Stomach (tissue), 9 donors: ENCODE results near the gene PRAMEF1. TPM values are rescaled to one million over a fixed set of nuclear protein-coding genes. Genes with fewer than 3 reads are reported as not detected.

Experiments
- DNase-seq, 2 donors: peaks; one replicate each; pipeline versions ENCODE4 v3.0.0 to v3.0.0-alpha.2; 2013 to 2019
- H3K27ac ChIP-seq, 5 donors: fragments of 200-600 bp in 4 of 5; sonication (generic) in 4 of 5; one replicate each; pipeline ENCODE4 v1.5.1; 2013 to 2019; ENCODE audit warnings: mild to moderate bottlenecking in 1 of 5, moderate library complexity in 1 of 5
- H3K27me3 ChIP-seq, 3 donors: fragments of 200-600 bp; sonication (generic); one replicate each; pipeline ENCODE4 v1.5.1; 2017 to 2019; ENCODE audit warnings: mixed run types in 1 of 3
- H3K36me3 ChIP-seq, 4 donors: fragments of 200-600 bp; sonication (generic); 1 replicate in 3 of 4; 2 replicates in 1 of 4; pipeline ENCODE4 v1.5.1; 2016 to 2019
- H3K4me1 ChIP-seq, 4 donors: fragments of 200-600 bp; sonication (generic); one replicate each; pipeline ENCODE4 v1.5.1; 2016 to 2019
- H3K4me3 ChIP-seq, 4 donors: fragments of 200-600 bp; sonication (generic) in 3 of 4; one replicate each; pipeline ENCODE4 v1.5.1; 2016 to 2019; ENCODE audit warnings: mild to moderate bottlenecking in 1 of 4
- H3K9me3 ChIP-seq, 4 donors: fragments of 200-600 bp; sonication (generic); one replicate each; pipeline ENCODE4 v1.5.1; 2016 to 2019
- EP300 ChIP-seq: sonication (generic); formaldehyde crosslinking; IDR thresholded peaks from one replicate; pipeline ENCODE4 v1.6.1; 2017; ENCODE audit warnings: antibody characterized with exemption
- POLR2A ChIP-seq, 4 donors: fragments of 450-650 bp; IDR thresholded peaks; one replicate each; pipeline ENCODE4 v1.6.1; 2016; ENCODE audit warnings: antibody characterized with exemption in 4 of 4, control low read depth in 2 of 4, mild to moderate bottlenecking in 1 of 4, moderate library complexity in 1 of 4
- POLR2AphosphoS5 ChIP-seq, 3 donors: sonication (generic); formaldehyde crosslinking; IDR thresholded peaks; one replicate each; pipeline ENCODE4 v1.6.1; 2016; ENCODE audit warnings: antibody characterized with exemption in 3 of 3
- WGBS, 5 donors: extraction: QIAGEN DNeasy Blood & Tissue Kit in 3 of 5; methylation state at CpG; one replicate each; pipeline versions ENCODE4 v1.1.5 to v1.1.7; 2013 to 2018; 5-methylcytosine and 5-hydroxymethylcytosine counted together
- intact Hi-C: fragments of 100-400 bp; cut with DNase I; formaldehyde crosslinking; loops from one replicate; pipeline ENCODE4 v1.15.1; 2023; ENCODE audit warnings: low total_unique reads
- polyA plus RNA-seq, 3 donors: library from polyadenylated mRNA; stranded (reverse); fragments of 200-250 nt; gene quantifications; one replicate each; pipeline ENCODE4 v1.2.3, GENCODE V29; 2013
- total RNA-seq, 5 donors: library from RNA; depleted of rRNA; stranded (reverse); fragments of >200 nt; gene quantifications; one replicate each; pipeline versions ENCODE4 v1.1.0 to v1.2.3, GENCODE V29; 2014 to 2016
- TF ChIP-seq, protein P1 (sequence below), 7 experiments: fragments of 450-650 bp in 4 of 7; fragments of 200-600 bp in 3 of 7; sonication (generic) in 3 of 7; IDR thresholded peaks; one replicate each; pipeline ENCODE4 v1.5.1; 2016 to 2019; ENCODE audit warnings: antibody characterized with exemption in 7 of 7, control low read depth in 2 of 7, mild to moderate bottlenecking in 1 of 7
- donor health status: healthy with polysubstance abuse.
- donor health status: Bipolar disorder and iron deficiency.
- donor health status: healthy.

Gene PRAMEF1
- total and polyA plus RNA-seq, 8 donors = not detected

DNA sequence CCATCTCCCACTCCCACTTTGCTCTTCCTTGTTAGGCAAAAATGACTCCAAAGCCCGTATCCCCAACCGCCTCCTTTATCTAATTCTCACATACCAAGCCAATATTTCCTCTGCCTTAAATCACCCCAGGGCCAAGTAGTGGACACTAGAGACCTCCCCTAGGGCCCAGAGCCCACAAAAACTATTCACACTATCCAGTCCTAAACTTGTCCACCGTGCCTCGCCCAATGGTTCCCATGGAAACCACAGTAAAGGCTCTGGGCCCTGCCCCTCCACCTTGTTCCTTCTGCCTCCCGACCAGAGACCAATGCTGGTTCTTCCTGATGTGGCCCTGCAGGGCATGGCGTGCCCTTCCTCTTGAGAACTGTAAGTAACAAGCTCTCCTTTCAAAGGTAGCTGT lies 33.4 kb upstream of the PRAMEF1 start:
- H3K27me3 ChIP-seq = peaks cover 0 to 32% (median 0%) of the 10 kb centered on the region in 3 donors
- DNase-seq = no peak
- H3K4me1 ChIP-seq = no peaks in the 10 kb centered on the region
- 57 to 77% (median 66%) methylated on average over 6 of the region's 6 CpGs for WGBS, 5 donors
- TF ChIP-seq EP300 (no peak), POLR2A (IDR thresholded peaks at IDR 0.05) (no peak), POLR2AphosphoS5 (IDR thresholded peaks at IDR 0.05) (no peak)
- TF ChIP-seq, protein P1, sequence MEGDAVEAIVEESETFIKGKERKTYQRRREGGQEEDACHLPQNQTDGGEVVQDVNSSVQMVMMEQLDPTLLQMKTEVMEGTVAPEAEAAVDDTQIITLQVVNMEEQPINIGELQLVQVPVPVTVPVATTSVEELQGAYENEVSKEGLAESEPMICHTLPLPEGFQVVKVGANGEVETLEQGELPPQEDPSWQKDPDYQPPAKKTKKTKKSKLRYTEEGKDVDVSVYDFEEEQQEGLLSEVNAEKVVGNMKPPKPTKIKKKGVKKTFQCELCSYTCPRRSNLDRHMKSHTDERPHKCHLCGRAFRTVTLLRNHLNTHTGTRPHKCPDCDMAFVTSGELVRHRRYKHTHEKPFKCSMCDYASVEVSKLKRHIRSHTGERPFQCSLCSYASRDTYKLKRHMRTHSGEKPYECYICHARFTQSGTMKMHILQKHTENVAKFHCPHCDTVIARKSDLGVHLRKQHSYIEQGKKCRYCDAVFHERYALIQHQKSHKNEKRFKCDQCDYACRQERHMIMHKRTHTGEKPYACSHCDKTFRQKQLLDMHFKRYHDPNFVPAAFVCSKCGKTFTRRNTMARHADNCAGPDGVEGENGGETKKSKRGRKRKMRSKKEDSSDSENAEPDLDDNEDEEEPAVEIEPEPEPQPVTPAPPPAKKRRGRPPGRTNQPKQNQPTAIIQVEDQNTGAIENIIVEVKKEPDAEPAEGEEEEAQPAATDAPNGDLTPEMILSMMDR (IDR thresholded peaks at IDR 0.05) = no peak
- H3K9me3 ChIP-seq = no peaks in the 10 kb centered on the region
- H3K27ac ChIP-seq = no peak overlapping the region
- intact Hi-C loops = no loop called here
- no peaks in the 10 kb centered on the region for H3K36me3 ChIP-seq
- H3K4me3 ChIP-seq = no peak overlapping the region

DNA sequence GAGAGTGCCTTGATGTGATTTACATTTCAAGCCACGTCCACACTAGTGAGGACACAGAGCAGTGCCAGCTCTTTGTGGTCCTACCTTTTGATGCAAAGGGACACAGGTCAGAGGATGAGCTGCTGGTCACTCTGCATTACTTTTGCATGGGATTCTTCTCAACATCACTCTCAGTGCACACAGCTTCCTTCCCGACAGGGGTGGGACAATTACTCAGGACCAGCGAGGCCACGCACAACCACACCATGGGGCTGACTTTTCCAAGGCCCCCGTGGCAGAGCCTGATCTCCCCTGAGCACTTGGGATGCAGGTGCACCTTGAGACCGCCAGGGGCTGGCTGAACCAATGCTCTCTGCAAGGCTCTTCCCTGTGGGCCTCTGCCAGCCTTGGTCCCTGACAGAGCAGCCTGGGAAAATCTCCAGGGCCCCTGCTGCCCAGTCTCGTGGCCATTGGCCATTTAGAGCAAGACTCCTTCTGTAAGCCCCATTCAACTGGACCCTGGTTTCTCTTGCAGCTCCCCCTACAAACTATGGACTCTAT lies 30.9 kb upstream of the PRAMEF1 start:
- TF ChIP-seq, protein P1 (IDR thresholded peaks at IDR 0.05) = no peak
- TF ChIP-seq POLR2AphosphoS5 (IDR thresholded peaks at IDR 0.05) = no peak
- TF ChIP-seq POLR2A (IDR thresholded peaks at IDR 0.05) = no peak
- no peak for TF ChIP-seq EP300
- WGBS, 5 donors = 48 to 74% (median 66%) methylated on average over 5 to 7 of the region's 7 CpGs

DNA sequence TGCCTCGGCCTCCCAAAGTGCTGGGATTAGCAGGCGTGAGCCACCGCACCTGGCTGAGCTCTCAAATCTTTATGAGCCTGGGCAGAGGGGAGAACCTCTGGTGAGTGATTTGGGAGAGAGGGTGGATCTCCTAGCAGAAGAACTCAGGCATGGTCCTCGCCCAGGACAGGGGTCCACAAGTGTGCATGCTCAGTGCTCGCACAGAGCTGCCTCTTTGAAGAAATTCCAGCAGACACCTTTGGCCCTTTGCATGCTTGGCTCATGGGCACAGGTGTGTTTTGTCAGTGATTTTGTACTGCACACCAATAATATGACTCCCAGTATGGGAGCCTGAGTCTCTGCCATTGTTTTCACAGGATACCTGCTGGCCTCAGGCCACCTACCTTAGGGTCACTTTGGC lies 29.4 kb upstream of the PRAMEF1 start:
- Histone ChIP-seq H3K9me3 (no peaks in the 10 kb centered on the region), H3K27me3 (peaks cover 0 to 32% (median 0%) of the 10 kb centered on the region in 3 donors), H3K36me3 (no peaks in the 10 kb centered on the region), H3K4me1 (no peaks in the 10 kb centered on the region), H3K27ac (no peak overlapping the region), H3K4me3 (no peak overlapping the region)
- 63 to 81% (median 80%) methylated on average over 5 of the region's 5 CpGs for WGBS, 5 donors
- DNase-seq = no peak
- TF ChIP-seq EP300 (no peak), POLR2AphosphoS5 (IDR thresholded peaks at IDR 0.05) (no peak), POLR2A (IDR thresholded peaks at IDR 0.05) (no peak)
- TF ChIP-seq, protein P1 (IDR thresholded peaks at IDR 0.05) = no peak
- intact Hi-C loops = no loop called here

More for the DNA sequence above, 30.9 kb upstream of the PRAMEF1 start:
- no peak overlapping the region for H3K4me3 ChIP-seq
- intact Hi-C loops = no loop called here
- DNase-seq = no peak
- no peak overlapping the region for H3K27ac ChIP-seq
- peaks cover 0 to 32% (median 0%) of the 10 kb centered on the region in 3 donors for H3K27me3 ChIP-seq
- H3K9me3 ChIP-seq = no peaks in the 10 kb centered on the region
- no peaks in the 10 kb centered on the region for H3K4me1 ChIP-seq
- H3K36me3 ChIP-seq = no peaks in the 10 kb centered on the region

DNA sequence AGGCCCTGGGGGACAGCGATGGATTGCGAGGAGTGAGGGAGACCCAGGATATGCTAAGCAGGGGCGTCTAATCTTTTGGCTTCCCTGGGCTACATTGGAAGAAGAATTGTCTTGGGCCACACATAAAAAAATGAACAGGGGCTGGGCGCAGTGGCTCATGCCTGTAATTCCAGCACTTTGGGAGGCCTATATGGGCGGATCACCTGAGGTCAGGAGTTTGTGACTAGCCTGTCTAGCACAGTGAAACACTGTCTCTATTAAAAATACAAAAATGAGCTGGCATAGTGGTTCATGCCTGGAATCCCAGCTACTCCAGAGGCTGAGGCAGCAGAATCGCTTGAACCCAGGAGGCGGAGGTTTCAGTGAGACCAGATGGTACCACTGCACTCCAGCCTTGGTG lies 28.4 kb upstream of the PRAMEF1 start:
- intact Hi-C loops = no loop called here
- WGBS, 5 donors = 79 to 83% (median 81%) methylated on average over 7 of the region's 7 CpGs

More for the DNA sequence above, 28.4 kb upstream of the PRAMEF1 start:
- H3K27ac ChIP-seq = no peak overlapping the region
- no peak for DNase-seq
- no peak overlapping the region for H3K4me3 ChIP-seq
- peaks cover 0 to 28% (median 0%) of the 10 kb centered on the region in 3 donors for H3K27me3 ChIP-seq
- no peaks in the 10 kb centered on the region for H3K9me3 ChIP-seq
- H3K36me3 ChIP-seq = no peaks in the 10 kb centered on the region
- TF ChIP-seq POLR2AphosphoS5 (IDR thresholded peaks at IDR 0.05) = no peak
- TF ChIP-seq POLR2A (IDR thresholded peaks at IDR 0.05) = no peak
- TF ChIP-seq EP300 = no peak
- TF ChIP-seq, protein P1 (IDR thresholded peaks at IDR 0.05) = no peak
- H3K4me1 ChIP-seq = no peaks in the 10 kb centered on the region
